SK-N-SH treated with all-trans-retinoic acid at 6 μM for 48 hours (cell line): ENCODE measurements around the gene ZSWIM5.

Source experiments
- ATAC-seq: fragments of 200-7000 bp; cut with Tn5 transposase; 3 replicates; pipeline ENCODE4 v1.9.1; 2020; ENCODE audit warnings: mild to moderate bottlenecking, moderate library complexity
- ARNTL ChIP-seq: fragments of 450-650 bp; formaldehyde crosslinking; IDR thresholded peaks from 2 replicates; pipeline ENCODE4 v1.5.0; 2020; ENCODE audit warnings: low read depth, mild to moderate bottlenecking, moderate library complexity, borderline replicate concordance
- BACH2 ChIP-seq: fragments of 250-450 bp; sonication (Bioruptor Pico); IDR thresholded peaks from 2 replicates; pipeline ENCODE4 v1.9.0; 2021; ENCODE audit warnings: mild to moderate bottlenecking, borderline replicate concordance
- CREB5 ChIP-seq: fragments of 250-450 bp; sonication (Bioruptor Pico); IDR thresholded peaks from 2 replicates; pipeline ENCODE4 v1.5.1; 2020; ENCODE audit warnings: low read depth, mild to moderate bottlenecking, moderate library complexity
- CSDC2 ChIP-seq: fragments of 250-450 bp; sonication (Bioruptor Pico); IDR thresholded peaks from 2 replicates; pipeline ENCODE4 v1.5.0; 2020; ENCODE audit warnings: mild to moderate bottlenecking, moderate library complexity
- ESRRG ChIP-seq: fragments of 250-450 bp; sonication (Bioruptor Pico); IDR thresholded peaks from 2 replicates; pipeline ENCODE4 v1.6.1; 2021; ENCODE audit warnings: mild to moderate bottlenecking
- GLIS3 ChIP-seq: fragments of 250-450 bp; sonication (Bioruptor Pico); IDR thresholded peaks from 2 replicates; pipeline ENCODE4 v1.5.0; 2020; ENCODE audit warnings: mild to moderate bottlenecking, moderate library complexity
- ISL1 ChIP-seq: fragments of 250-450 bp; sonication (Bioruptor Pico); IDR thresholded peaks from 2 replicates; pipeline ENCODE4 v2.1.2; 2022; ENCODE audit warnings: mild to moderate bottlenecking, moderate library complexity
- OSR1 ChIP-seq: fragments of 250-450 bp; sonication (Bioruptor Pico); IDR thresholded peaks from 2 replicates; pipeline ENCODE4 v1.8.0; 2022; ENCODE audit warnings: moderate library complexity, mild to moderate bottlenecking, inconsistent platforms
- PPARA ChIP-seq: fragments of 250-450 bp; sonication (Bioruptor Pico); IDR thresholded peaks from 2 replicates; pipeline ENCODE4 v1.5.0; 2020; ENCODE audit warnings: mild to moderate bottlenecking, borderline replicate concordance
- RARB ChIP-seq: fragments of 250-450 bp; sonication (Bioruptor Pico); IDR thresholded peaks from 2 replicates; pipeline ENCODE4 v1.8.0; 2021; ENCODE audit warnings: mild to moderate bottlenecking, moderate library complexity
- SNAI2 ChIP-seq: fragments of 250-450 bp; sonication (Bioruptor Pico); IDR thresholded peaks from 2 replicates; pipeline ENCODE4 v1.5.0; 2020; ENCODE audit warnings: mild to moderate bottlenecking, moderate library complexity
- TCF4 ChIP-seq: fragments of 250-450 bp; sonication (Bioruptor Pico); IDR thresholded peaks from 2 replicates; pipeline ENCODE4 v1.8.0; 2021; ENCODE audit warnings: mild to moderate bottlenecking, moderate library complexity, borderline replicate concordance
- TOX ChIP-seq: fragments of 250-450 bp; sonication (Bioruptor Pico); IDR thresholded peaks from 2 replicates; pipeline ENCODE4 v1.8.0; 2021; ENCODE audit warnings: mild to moderate bottlenecking, moderate library complexity, borderline replicate concordance
- TSHZ2 ChIP-seq: fragments of 250-450 bp; sonication (Bioruptor Pico); IDR thresholded peaks from 2 replicates; pipeline ENCODE4 v1.5.0; 2020; ENCODE audit warnings: mild to moderate bottlenecking, moderate library complexity
- ZC3H10 ChIP-seq: fragments of 250-450 bp; sonication (Bioruptor Pico); IDR thresholded peaks from 2 replicates; pipeline ENCODE4 v1.5.1; 2021; ENCODE audit warnings: mild to moderate bottlenecking, moderate library complexity
- ZNF565 ChIP-seq: fragments of 450-650 bp; formaldehyde crosslinking; conservative IDR thresholded peaks from 2 replicates; pipeline ENCODE4 v1.5.0; 2020; ENCODE audit warnings: low read depth, mild to moderate bottlenecking, moderate library complexity
- ZNF70 ChIP-seq: fragments of 450-650 bp; formaldehyde crosslinking; IDR thresholded peaks from 2 replicates; pipeline ENCODE4 v1.5.0; 2020; ENCODE audit warnings: mild to moderate bottlenecking, moderate library complexity
- ZNF8 ChIP-seq: fragments of 450-650 bp; formaldehyde crosslinking; IDR thresholded peaks from 2 replicates; pipeline ENCODE4 v1.5.0; 2020; ENCODE audit warnings: mild to moderate bottlenecking, moderate library complexity
- TF ChIP-seq, protein P1 (sequence below): fragments of 250-450 bp; sonication (Bioruptor Pico); IDR thresholded peaks from 2 replicates; pipeline ENCODE4 v1.8.0; 2021; ENCODE audit warnings: low read depth, mild to moderate bottlenecking, moderate library complexity, borderline replicate concordance
- TF ChIP-seq, protein P2 (sequence below): fragments of 250-450 bp; sonication (Bioruptor Pico); IDR thresholded peaks from 2 replicates; pipeline ENCODE4 v1.5.1; 2021; ENCODE audit warnings: mild to moderate bottlenecking, moderate library complexity

The ZSWIM5 gene

DNA sequence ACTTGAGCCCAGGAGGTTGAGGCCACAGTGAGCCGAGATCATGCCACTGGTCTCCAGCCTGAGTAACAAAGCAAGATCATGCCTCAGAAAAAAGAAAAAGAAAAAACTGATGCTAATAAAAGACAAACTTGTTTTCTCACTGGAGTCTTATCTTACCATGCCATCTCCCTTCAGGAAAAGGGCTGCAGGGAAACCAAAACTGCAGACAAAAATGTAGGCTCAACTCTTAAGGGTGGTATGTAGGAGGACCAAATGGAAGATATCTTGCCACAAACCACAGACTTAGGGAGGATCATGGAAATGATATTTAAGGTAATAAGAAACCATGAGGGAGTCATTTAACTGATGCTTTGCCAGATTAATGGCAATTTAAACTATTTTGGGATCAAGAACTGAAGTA lies 161.5 kb downstream of the ZSWIM5 start:
- TF ChIP-seq ZNF70 (CRISPR knock-in tag) (no peak), BACH2 (no peak), ESRRG (CRISPR knock-in tag) (no peak), ZNF565 (CRISPR knock-in tag) (no peak), TSHZ2 (no peak), TCF4 (CRISPR knock-in tag) (no peak), OSR1 (CRISPR knock-in tag) (no peak), CSDC2 (CRISPR knock-in tag) (no peak), SNAI2 (CRISPR knock-in tag) (no peak), CREB5 (no peak), ZNF8 (no peak), RARB (CRISPR knock-in tag) (no peak), GLIS3 (CRISPR knock-in tag) (no peak)
- TF ChIP-seq, protein P1, sequence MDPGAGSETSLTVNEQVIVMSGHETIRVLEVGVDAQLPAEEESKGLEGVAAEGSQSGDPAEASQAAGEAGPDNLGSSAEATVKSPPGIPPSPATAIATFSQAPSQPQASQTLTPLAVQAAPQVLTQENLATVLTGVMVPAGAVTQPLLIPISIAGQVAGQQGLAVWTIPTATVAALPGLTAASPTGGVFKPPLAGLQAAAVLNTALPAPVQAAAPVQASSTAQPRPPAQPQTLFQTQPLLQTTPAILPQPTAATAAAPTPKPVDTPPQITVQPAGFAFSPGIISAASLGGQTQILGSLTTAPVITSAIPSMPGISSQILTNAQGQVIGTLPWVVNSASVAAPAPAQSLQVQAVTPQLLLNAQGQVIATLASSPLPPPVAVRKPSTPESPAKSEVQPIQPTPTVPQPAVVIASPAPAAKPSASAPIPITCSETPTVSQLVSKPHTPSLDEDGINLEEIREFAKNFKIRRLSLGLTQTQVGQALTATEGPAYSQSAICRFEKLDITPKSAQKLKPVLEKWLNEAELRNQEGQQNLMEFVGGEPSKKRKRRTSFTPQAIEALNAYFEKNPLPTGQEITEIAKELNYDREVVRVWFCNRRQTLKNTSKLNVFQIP = no peak
- no peak for ATAC-seq

DNA sequence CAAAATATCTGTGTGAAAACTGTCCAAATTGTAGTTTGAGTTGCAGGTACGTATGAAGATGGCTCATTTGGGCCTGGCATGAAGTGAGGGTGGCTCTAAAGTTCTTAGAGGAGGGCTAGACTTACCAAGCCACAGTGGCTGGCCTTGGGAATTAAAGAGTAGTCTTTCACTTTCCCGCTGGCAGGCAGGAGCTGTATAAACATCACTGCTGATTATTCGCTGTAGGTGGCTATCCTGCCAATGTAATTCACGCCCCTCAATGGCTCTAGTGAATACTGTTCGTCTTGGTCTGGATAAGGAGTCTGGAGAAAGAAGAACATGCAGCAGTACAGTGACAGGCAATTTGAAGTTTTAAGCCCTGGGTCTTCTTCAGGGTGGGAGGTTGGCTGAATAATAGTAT lies 163.3 kb downstream of the ZSWIM5 start:
- no peak for ATAC-seq
- no peak for TF ChIP-seq CSDC2 (CRISPR knock-in tag)
- TF ChIP-seq CREB5 = no peak
- no peak for TF ChIP-seq TCF4 (CRISPR knock-in tag)
- TF ChIP-seq TOX = no peak
- no peak for TF ChIP-seq ZNF8
- TF ChIP-seq OSR1 (CRISPR knock-in tag) = no peak
- TF ChIP-seq ZNF565 (CRISPR knock-in tag) = no peak
- TF ChIP-seq, protein P1 = no peak
- no peak for TF ChIP-seq ISL1 (CRISPR knock-in tag)
- no peak for TF ChIP-seq GLIS3 (CRISPR knock-in tag)
- no peak for TF ChIP-seq SNAI2 (CRISPR knock-in tag)
- TF ChIP-seq ZNF70 (CRISPR knock-in tag) = no peak
- TF ChIP-seq, protein P2, sequence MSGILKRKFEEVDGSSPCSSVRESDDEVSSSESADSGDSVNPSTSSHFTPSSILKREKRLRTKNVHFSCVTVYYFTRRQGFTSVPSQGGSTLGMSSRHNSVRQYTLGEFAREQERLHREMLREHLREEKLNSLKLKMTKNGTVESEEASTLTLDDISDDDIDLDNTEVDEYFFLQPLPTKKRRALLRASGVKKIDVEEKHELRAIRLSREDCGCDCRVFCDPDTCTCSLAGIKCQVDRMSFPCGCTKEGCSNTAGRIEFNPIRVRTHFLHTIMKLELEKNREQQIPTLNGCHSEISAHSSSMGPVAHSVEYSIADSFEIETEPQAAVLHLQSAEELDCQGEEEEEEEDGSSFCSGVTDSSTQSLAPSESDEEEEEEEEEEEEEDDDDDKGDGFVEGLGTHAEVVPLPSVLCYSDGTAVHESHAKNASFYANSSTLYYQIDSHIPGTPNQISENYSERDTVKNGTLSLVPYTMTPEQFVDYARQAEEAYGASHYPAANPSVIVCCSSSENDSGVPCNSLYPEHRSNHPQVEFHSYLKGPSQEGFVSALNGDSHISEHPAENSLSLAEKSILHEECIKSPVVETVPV (CRISPR knock-in tag) = no peak
- no peak for TF ChIP-seq BACH2

DNA sequence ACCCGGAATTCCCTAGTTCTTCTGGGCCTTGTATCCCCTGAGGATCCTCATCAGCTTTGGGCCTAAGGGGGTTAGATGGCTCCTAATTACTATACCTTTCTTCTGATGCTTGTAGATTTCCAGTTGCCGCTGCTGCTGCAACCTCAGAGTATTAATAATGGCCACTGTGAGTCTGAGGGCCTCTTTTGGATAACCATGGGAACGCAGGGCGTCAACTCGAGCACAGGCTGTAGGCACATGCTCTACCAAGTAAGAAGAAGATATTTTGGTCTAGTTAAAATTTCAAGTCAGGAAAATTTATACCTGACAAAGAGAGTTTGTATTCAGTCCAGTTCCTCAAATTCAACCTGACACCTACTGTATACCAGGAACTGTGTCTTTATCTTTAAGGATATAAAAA lies 166.1 kb downstream of the ZSWIM5 start:
- ATAC-seq = no peak
- TF ChIP-seq TSHZ2 (no peak), TCF4 (CRISPR knock-in tag) (no peak), CSDC2 (CRISPR knock-in tag) (no peak), CREB5 (no peak), ZNF565 (CRISPR knock-in tag) (no peak), SNAI2 (CRISPR knock-in tag) (no peak), ARNTL (CRISPR knock-in tag) (no peak), ZC3H10 (CRISPR knock-in tag) (no peak), PPARA (CRISPR knock-in tag) (no peak)
- TF ChIP-seq, protein P1 = no peak
